ENCODE data around the gene NUDT1.

NUDT1 gene

DNA sequence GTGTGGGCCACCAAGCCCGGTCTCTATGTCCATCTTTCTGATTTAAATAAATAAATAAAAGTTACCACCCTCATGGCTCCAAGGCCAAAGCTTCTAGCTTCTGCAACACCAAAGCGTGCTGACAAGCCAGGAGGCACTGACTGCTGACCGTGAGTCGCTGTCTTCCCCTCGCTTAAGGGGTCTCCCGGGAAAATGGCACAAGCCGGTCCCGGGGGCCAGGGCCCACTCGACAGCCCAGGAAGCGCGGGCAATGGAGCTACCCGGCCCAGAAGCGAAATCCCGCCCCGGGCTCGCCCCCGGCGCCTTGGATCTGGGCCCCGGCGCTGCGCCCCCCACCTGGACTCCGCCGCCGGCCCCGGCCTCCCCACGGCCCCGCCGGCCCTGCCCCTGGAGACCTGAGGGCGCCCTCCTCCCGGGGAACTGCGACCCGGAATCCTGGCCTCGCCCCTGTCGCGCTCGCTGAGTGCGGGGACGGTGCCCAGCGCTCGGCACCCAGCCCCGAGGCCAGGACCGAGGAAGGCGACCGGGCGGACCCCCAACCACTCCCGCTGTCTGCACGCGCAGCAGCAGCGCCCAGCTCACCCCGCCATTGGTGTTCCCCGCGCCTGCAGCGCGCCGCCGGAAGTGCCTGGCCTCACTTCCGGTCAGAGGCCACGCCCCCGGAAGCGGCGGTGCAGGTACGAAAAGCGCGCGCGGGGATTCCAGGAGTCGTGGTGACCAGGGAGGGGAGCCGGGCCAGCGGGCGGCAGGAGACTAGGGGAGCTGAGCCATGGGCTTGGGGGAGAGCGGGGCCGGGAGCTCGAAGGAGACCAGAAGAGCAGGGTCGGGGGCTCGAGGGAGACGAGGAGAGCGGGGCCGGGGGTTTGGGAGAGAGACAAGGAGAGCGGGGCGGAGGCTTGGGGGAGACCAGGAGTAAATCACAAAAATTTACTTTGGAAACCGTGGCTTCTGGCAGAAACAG lies at the start of gene NUDT1, which contains the start of gene MRM2:
Gene NUDT1, plus strand, starts transcription at position 647 of the 961 bp plus-strand sequence. CDS start 2,349 bp downstream, outside the sequence.
Gene MRM2, minus strand, starts transcription at position 626 of the 961 bp plus-strand sequence. Its CDS starts 36 bp downstream, at position 590.
- peak; percentile 97 for DNase-seq (ENCODE audit: insufficient read length, low spot score)
- FAIRE-seq: peak; percentile 96

DNA sequence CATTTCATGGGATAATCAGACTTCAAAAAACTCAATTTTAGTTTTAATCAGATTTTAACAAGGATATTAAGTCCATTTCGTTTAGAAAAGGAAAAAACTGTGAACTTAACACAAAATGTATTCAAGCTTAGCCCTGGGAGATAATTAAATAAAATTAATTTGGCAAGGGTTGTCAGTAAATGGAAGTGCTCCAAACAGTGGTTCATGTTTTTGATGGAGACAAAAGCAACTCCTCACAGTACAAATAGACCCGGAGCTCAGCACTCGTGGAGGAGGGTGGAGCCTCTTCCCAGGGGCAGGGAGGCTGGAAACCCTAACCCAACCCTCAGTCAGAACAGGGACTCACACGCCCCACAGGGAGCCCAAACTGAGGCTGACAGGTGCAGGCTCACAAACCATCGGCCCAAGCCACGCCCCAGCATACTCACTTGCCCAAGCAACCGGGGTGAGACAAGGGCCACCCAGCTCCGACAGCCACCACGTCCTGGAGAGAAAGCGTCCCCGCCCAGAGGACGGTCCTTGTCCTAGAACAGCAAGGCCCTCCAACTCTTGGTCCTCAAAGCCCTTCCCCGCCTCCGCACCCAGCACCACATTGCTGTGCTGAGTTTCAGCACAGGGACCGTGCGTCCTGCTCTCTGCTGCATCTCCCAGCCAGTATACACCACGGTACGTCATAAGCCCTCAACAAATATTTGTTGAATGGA lies 49.0 kb upstream of the NUDT1 start:
- DNase-seq (ENCODE audit: insufficient read length, low spot score) (no peak), FAIRE-seq (no peak)

DNA sequence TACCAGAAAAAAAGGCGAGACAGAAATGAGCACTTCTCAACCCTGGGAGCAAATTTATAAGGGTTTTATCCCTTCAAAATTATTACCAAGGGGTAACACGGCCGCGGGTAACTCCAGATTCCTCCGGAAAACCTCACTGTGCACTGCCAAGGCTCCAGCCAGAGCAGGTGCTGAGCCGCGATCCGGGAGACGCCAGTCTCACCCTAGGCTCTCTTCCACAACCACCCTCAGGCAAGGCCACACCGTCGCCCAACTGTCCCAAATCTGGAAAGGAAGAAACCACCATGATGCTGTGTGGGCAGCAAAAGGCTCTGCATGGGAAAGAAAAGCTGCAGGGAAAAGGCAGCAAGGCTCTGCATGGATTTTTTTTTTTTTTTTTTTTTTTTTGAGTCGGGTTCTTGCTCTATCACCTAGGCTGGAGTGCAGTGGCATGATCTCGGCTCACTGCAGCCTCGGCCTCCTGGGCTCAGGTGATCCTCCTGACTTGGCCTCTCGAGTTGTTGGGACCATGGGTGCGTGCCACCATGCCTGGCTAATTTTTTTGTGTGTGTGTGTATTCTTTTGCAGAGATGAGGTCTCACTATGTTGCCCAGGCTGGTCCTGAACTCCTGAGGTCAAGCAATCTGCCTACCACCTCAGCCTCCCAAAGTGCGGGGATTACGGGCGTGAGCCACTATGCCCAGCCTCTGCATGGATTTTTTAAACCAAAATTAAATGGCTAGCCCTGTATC lies 48.3 kb upstream of the NUDT1 start:
- FAIRE-seq (no peak), DNase-seq (ENCODE audit: insufficient read length, low spot score) (no peak)

DNA sequence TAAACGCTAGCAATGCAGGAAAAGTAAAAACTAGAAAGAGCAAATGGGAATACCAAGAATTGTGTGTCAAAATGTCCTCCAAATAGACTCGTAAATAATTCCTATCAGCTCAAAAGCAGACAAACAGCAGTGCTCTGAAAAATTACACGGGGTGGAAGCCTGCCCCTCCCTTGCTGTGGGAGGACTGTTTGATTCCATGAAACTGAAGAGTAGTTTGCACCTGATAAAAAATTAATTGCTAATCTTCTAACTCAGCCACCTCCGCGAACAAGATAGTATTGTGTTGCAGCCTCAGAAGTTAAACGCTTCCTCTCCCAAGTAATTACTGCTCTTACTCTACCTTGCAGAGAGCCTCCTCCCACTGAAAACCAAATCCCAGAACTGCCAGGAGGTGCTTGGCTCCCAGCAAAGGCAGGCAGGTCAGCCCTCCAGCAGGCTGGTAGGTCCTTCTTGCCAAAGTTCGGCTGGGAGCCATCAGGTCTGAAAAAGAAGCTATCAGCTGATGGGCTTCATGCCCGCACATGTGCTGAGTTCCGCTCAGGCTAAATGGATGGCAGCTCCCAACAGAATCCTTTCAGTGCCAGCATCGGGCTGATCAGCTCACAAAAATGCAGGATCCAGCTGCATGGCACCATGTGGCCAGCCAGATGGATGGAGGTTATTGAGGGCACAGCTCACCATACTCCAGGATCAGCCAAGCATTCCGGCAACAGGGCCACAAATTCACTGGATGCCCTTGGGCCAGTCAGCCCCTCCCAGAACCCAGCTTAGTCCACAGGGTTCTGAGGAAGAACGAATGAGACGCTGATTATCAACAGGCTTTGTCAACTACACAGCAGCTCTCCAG lies 46.4 kb upstream of the NUDT1 start:
- DNase-seq (ENCODE audit: insufficient read length, low spot score) (no peak), FAIRE-seq (no peak)

DNA sequence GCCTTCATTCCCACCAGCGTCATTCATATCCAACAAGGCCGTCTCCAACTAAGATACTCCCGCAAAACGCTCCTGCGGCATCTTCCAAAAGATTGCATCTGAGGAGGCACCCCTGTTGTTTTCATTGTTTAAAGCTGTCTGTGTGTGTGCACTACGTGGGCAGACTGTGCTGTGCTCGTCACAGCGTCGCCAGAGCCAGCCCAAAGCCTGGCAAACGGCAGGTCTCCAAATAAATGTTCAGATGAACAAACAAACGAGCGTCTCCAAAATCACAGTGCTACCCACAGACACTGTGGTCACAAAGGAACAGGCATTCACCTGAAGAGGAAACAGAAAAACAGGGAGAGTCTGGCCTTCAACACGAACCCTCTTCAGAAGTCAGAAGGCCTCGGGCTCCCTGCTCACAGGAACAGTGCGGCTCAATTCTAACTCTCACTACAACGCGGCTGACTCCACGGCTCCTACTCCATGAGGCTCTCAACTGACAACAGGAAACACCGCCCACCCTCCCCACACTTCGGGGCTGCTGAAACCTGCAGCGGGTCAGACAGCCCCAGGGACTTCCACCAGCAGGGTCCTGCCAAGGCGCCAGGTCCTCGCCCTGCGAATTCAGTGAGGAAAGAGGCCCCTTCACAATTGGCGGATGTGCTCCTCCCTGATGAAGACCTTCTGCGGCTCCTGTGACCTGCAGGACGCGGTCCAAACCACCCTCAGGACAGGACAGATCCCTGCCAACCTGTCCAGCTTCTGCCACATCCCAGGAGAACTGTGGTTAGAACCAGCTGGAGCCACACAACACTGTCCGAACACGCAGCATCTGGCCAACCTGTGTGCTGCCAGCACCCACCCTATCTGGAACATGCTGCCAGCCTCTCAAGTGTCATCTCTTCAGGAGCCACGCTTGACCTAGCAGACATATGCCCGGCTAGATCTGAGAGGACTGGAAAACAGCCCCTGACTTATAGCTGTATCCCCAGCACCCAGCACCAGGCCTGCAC lies 45.3 kb upstream of the NUDT1 start:
- FAIRE-seq: peak; percentile 36
- DNase-seq (ENCODE audit: insufficient read length, low spot score): no peak

DNA sequence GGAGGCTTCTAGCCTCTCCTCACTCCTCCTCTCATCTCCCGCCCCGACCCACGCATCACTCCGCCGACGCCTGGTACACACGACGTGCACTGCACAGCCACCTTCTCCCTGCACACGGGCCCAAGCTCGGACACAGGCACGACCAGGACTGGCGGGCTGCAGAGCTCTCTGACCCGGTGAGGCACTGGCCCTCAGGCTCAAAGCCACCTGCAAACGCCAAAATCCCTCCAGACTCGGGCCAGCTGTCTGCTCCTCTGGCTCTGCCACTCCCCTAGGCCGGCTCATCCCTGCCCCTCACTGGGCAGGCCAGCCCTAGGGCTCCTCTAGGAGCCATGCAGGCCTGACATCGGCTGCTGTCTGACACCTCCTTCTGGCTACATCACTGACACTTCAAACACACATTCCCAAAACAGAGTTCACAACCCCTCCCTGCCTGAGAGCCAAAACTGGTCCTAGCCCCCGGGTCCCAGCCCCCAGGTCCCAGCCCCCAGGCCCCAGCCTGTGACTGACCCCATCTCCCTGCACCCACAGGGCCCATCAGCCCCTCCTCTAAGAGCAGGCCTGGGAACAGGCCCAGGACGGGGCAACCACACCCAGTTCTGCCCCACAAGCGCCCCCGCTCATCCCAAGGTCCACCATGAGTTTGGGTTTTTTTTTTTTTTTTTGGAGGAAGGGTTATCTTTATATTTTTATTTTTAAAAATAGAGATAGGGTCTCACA lies 44.4 kb upstream of the NUDT1 start:
- FAIRE-seq: peak; percentile 38
- DNase-seq (ENCODE audit: insufficient read length, low spot score): no peak

DNA sequence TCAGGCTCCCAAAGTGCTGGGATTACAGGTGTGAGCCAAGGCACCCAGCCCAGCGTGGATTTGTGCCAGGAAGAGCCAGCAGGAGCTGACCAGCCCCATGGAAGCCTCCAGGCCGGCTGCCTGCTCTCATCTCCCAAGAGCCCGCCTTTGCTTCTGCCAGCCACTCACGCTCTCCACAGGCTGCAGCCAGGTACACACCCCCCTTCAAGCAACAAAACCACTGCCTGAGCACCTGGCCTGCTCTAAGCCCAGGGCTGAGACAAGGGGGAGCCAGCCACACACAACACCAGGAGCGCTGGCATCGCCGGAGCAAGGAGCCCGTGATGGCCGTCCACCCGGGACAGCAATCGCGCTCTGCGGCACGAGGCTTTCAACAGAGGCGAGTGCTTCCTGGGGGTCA lies 43.8 kb upstream of the NUDT1 start:
- FAIRE-seq (no peak), DNase-seq (ENCODE audit: insufficient read length, low spot score) (no peak)

DNA sequence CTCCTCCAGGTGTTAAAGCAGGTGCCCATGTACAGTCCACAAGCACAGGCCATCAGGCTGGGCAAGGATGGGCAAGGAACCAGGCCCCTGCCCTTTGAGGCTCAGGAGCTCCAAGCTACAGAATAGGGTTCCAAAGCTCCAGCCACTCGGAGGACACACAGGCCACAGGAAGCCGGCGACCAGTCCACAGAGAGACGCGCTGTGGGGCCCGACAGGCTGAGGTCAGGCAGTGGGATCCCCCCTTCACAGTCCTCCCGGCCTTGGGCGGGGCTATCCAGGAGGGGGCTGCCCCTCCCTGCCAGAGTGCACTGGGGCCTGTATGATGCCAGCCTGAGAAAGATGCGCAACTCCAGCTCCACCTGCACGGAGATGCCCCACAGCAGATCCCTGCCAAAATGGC lies 43.3 kb upstream of the NUDT1 start:
- FAIRE-seq (no peak), DNase-seq (ENCODE audit: insufficient read length, low spot score) (no peak)

DNA sequence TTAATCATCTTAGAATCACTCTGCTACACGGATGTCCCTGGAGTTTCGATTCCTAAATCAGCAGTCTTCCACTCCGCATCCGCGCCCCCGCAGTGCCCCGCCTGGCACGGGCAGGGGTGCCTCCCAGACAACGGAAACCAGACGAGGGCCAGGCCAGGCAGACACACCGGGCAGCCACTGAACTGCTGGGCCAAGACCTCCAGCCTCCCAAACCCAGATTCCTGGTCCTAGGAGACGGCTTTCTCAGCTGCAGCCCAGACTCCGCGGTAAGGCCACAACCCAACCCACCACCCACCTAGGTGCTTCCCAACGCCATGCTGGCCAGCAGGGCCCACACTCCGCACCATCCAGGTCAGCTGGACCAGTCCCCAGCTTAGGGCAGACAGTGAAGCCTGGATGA lies 42.5 kb upstream of the NUDT1 start:
- no peak for DNase-seq (ENCODE audit: insufficient read length, low spot score)

DNA sequence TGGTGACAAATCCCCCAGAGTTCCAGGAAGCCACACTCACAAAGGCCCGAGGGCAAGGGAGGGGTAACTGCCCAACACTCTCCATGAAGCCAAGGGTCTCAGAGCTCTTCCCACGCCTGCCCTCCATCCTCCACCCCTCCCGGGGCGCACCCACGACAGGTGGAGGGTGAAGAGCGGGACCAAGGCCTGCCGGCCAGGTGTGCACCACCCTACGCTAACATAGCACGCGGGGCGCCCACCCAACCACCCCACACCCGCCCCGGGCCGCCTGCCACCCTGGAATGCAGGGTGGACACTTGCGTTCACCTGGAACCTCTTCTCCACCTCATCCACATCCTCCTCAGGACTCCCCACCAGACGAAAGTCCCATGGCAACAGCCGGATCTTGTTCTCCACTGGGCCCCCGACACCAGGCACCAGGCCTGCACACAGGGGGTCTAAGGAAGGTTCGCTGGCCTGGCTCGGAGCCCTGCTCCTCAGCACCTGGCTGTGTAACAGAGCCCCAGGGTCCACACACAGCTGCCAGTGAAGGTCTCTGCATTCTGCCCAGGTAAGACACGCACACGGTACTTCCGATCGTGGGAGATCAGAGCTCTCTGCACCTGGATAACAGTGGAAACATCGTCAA lies 42.0 kb upstream of the NUDT1 start:
- no peak for DNase-seq (ENCODE audit: insufficient read length, low spot score)
- no peak for FAIRE-seq

More for the DNA sequence above, 42.5 kb upstream of the NUDT1 start:
- no peak for FAIRE-seq

DNA sequence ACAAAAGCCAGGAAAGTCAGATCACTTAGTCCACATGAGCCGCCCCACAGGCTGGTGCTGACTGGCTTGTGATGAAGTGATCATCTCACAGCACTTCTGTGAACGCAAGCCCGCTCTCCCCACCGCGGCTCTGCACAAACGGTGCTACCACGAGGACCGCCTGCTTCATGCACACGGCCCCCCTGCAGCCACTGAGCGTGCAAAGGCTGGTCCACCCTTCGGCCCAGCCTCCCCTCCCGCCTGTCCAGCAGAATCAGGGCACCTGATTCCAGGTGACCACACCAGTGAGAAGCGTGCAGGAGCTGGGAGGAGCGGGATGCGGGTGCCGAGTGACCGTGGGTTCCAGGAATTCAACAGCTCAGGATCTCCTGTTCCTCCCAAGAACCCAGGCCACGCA lies 41.4 kb upstream of the NUDT1 start:
- FAIRE-seq (no peak), DNase-seq (ENCODE audit: insufficient read length, low spot score) (no peak)

DNA sequence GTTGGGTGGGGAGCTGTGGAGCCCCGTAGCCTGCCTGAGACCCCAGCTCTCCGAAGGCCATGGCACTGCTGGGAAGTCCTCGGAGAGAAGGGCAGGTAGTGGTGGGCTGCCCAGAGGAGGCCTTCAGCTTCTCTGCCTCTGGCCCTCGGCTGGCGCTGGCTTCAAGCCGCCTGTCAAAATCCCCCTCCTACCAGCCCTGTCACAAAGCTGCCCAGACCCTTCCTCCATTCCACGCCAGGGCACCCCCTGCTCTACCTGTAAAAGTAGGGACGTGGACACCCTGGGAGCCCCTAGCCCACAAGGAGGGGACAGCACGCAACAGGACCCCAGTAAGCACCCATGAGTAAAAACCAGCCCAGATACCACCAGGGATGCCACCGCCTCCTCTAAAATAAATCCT lies 40.9 kb upstream of the NUDT1 start:
- FAIRE-seq: no peak
- DNase-seq (ENCODE audit: insufficient read length, low spot score): no peak

DNA sequence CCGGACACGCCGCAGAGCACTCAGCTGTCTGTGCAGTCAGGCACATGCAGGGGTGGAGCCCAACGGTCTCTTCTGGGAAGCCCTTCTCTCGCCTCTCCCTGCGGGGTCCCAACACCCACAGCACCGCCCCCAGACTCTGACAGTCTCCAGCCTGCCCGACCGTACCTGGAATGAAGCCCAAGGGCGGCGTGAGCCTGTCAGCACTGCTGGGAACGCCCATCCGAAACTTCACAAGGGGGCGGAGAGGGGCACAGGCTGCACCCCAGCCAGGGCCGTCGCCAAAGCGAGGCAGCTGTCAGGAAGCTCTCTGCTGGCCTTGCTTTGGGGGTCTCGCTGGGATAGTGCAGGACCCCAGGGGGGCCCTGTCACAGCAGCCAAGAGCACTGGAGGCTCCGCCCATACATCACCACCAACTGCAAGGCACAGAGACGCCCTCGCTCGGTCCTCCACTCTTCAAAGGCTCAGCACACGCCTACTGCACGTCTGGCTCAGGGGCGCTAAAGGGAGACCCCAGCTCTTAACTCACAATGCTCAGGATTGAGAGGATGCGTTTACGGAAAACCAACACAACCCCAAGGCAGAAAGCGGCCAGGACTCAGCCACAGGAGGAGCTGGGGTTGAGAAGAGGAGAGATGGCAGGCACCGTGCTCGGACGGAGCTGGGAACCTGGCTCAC lies 40.2 kb upstream of the NUDT1 start:
- FAIRE-seq: no peak

DNA sequence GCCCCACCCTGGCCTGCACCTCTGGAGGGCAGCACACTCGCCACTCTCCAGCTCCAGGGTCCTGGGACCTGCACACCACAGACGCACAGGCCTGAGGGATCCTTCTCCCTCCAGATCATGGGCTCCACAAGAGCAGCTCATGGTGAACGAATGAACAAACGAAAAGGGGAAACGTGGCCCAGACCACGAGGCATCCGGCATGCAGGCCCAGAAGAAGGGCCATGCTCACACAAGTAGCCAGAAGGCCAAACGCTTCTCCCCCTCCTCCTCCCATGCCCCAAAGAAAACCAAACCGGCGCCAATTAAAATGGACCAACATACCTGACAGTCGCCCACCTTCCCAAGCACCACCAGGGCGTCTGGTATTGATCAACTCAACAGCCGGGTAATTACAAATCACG lies 39.7 kb upstream of the NUDT1 start:
- no peak for FAIRE-seq
- no peak for DNase-seq (ENCODE audit: insufficient read length, low spot score)

More for the DNA sequence above, 40.2 kb upstream of the NUDT1 start:
- DNase-seq (ENCODE audit: insufficient read length, low spot score): no peak

DNA sequence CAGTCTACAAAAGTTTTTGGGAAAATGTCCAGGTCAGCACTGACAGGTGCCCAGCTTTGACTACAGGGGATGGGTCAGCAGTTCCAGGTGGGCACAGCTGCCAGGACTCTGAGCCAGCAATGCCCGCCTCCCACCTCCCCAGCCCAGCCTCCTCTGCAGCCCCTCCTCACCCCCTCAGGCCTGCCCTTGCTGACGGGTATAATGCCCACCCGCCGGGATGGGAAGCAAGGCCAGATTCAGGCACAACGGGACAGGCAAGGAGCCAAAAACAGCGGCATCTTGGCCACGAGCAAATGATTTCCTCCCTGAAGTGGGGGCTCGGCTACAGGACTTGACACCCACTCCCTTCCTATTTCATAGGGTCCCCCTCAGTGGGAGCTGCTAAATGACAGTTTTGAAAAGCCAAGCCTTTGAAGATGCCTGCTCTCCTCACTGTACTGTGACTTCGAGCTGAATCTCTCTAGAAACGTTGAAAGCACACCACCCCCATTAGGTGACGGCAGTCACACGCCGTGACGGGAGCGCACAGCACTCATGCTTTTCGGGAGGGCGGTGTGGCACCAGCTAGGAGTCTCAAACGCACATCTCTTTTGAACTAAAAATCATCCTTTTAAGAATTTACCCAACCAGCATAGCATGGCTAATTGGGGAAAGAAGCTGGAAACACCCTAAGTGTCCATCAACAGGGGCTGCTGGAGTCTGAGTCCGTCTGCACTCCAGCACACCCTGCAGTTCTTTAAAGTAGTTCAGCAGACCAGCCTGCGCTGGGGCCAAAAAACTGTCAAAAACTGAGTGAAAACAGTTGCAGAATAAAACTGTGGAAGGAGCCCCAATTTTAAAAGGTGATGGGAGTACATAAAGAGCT lies 38.9 kb upstream of the NUDT1 start:
- DNase-seq (ENCODE audit: insufficient read length, low spot score) (no peak), FAIRE-seq (no peak)

DNA sequence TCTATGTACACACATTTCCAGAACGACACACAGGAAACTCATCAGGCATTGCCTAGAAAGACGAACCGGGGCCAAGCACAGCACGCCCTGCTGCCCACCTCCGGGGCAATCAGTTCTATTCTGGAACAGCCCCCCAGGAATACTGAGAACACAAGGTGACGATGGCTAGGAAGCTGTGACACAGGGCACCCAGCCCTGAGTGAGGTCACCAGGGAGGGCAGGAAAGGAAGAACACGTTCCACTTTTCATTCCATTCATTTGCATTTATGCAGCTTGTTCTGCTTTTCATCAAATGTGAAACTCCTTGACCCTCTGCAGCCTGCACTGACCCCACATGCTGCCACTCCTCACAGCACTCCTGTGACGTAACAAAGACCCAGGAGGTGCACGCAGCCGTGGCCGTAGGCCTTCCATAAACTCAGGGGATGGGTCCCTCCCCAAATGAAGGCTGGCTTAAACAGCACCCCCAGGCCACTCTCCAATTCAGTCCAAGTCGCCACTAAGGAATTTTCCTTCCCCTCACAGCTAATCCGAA lies 38.2 kb upstream of the NUDT1 start:
- FAIRE-seq (no peak), DNase-seq (ENCODE audit: insufficient read length, low spot score) (no peak)
